Measurements from ENCODE around the gene PIH1D2. TPM values are rescaled to one million over a fixed set of nuclear protein-coding genes. Genes with fewer than 3 reads are reported as not detected.

Gene PIH1D2
- total and polyA plus RNA-seq, 10 of the 15 experiments (the other 5 are each of a cell fraction or from before 2014, with no cell fraction given) = 0.51 to 3.0 (median 1.5) TPM

DNA sequence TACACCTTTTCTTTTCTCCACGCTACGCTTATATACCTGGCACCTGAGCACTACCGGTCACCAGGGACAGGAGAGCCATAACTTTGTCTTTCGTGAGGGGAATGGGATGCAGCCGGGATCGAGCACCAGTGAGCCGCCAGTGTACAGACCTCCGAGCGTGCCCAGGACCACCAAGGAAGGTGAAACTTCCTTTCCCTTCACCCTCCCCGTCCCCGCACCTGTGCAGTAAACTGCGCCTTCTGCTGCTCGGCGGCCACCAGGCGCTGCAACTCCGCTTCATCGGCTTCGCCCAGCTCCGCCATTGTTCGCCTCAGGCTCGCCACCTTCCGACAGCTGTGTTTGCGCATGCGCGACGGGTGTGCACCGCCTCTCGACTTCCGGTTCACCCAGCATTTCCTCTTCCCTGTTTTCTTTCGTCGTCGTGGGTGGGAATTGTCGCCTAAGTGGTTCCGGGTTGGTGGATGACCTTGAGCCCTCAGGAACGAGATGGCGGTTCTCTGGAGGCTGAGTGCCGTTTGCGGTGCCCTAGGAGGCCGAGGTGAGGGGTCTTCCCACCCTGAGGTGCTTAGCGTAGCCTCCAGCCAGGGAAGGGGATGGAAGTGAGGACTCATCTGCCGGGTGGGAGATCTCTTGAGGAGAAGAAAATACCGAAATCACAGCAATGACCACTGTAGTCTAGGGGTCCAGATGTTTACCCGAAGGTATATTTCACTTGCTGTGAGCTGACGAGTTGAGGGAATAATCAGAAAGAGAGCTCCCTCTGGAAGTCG, 12.8 kb upstream of the PIH1D2 start, which contains the start of the genes SDHD and TIMM8B (continued):
- TF ChIP-seq, protein P1, sequence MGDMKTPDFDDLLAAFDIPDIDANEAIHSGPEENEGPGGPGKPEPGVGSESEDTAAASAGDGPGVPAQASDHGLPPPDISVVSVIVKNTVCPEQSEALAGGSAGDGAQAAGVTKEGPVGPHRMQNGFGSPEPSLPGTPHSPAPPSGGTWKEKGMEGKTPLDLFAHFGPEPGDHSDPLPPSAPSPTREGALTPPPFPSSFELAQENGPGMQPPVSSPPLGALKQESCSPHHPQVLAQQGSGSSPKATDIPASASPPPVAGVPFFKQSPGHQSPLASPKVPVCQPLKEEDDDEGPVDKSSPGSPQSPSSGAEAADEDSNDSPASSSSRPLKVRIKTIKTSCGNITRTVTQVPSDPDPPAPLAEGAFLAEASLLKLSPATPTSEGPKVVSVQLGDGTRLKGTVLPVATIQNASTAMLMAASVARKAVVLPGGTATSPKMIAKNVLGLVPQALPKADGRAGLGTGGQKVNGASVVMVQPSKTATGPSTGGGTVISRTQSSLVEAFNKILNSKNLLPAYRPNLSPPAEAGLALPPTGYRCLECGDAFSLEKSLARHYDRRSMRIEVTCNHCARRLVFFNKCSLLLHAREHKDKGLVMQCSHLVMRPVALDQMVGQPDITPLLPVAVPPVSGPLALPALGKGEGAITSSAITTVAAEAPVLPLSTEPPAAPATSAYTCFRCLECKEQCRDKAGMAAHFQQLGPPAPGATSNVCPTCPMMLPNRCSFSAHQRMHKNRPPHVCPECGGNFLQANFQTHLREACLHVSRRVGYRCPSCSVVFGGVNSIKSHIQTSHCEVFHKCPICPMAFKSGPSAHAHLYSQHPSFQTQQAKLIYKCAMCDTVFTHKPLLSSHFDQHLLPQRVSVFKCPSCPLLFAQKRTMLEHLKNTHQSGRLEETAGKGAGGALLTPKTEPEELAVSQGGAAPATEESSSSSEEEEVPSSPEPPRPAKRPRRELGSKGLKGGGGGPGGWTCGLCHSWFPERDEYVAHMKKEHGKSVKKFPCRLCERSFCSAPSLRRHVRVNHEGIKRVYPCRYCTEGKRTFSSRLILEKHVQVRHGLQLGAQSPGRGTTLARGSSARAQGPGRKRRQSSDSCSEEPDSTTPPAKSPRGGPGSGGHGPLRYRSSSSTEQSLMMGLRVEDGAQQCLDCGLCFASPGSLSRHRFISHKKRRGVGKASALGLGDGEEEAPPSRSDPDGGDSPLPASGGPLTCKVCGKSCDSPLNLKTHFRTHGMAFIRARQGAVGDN (IDR thresholded peaks at IDR 0.05) = peak; percentile 58
- TF ChIP-seq, protein P2, sequence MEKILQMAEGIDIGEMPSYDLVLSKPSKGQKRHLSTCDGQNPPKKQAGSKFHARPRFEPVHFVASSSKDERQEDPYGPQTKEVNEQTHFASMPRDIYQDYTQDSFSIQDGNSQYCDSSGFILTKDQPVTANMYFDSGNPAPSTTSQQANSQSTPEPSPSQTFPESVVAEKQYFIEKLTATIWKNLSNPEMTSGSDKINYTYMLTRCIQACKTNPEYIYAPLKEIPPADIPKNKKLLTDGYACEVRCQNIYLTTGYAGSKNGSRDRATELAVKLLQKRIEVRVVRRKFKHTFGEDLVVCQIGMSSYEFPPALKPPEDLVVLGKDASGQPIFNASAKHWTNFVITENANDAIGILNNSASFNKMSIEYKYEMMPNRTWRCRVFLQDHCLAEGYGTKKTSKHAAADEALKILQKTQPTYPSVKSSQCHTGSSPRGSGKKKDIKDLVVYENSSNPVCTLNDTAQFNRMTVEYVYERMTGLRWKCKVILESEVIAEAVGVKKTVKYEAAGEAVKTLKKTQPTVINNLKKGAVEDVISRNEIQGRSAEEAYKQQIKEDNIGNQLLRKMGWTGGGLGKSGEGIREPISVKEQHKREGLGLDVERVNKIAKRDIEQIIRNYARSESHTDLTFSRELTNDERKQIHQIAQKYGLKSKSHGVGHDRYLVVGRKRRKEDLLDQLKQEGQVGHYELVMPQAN (conservative IDR thresholded peaks at IDR 0.05) = peak; percentile 29; the same call in 1 of the 2 replicates
- peak; percentile 77 for TF ChIP-seq HCFC1 (IDR thresholded peaks at IDR 0.05; ENCODE audit: low read length)
- peak; percentile 58 for TF ChIP-seq EED (IDR thresholded peaks at IDR 0.05; ENCODE audit: low read depth)
- no peak for TF ChIP-seq CBX5 (IDR thresholded peaks at IDR 0.05; ENCODE audit: low read depth)
- peak; percentile 98 for TF ChIP-seq NR2C1 (IDR thresholded peaks at IDR 0.05)
- peak; percentile 77 for TF ChIP-seq SMAD5 (IDR thresholded peaks at IDR 0.05; ENCODE audit: low read depth)
- TF ChIP-seq EGR1 (IDR thresholded peaks at IDR 0.05; ENCODE audit: borderline replicate concordance in 1 of 2, low read depth in 2 of 2, low read length in 2 of 2) = peak in 1 of 2 experiments; percentile 79; a peak in 2 of 3 replicates
- TF ChIP-seq POLR2AphosphoS5 (IDR thresholded peaks at IDR 0.05; ENCODE audit: low read length) = peak; percentile 93
- TF ChIP-seq, protein P3, sequence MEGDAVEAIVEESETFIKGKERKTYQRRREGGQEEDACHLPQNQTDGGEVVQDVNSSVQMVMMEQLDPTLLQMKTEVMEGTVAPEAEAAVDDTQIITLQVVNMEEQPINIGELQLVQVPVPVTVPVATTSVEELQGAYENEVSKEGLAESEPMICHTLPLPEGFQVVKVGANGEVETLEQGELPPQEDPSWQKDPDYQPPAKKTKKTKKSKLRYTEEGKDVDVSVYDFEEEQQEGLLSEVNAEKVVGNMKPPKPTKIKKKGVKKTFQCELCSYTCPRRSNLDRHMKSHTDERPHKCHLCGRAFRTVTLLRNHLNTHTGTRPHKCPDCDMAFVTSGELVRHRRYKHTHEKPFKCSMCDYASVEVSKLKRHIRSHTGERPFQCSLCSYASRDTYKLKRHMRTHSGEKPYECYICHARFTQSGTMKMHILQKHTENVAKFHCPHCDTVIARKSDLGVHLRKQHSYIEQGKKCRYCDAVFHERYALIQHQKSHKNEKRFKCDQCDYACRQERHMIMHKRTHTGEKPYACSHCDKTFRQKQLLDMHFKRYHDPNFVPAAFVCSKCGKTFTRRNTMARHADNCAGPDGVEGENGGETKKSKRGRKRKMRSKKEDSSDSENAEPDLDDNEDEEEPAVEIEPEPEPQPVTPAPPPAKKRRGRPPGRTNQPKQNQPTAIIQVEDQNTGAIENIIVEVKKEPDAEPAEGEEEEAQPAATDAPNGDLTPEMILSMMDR (IDR thresholded peaks at IDR 0.05 in 2 of 3, conservative IDR thresholded peaks at IDR 0.05 in 1 of 3; ENCODE audit: control insufficient read depth in 2 of 3, extremely low read depth in 1 of 3, insufficient read depth in 1 of 3, low read depth in 3 of 3, low read length in 3 of 3) = peak; percentile 29 to 41 (median 36); a peak in 4 of 6 replicates
- no peak for TF ChIP-seq SUPT20H (IDR thresholded peaks at IDR 0.05; ENCODE audit: borderline replicate concordance, control insufficient read depth, low read depth, low read length)
- peak; percentile 97 for TF ChIP-seq ESRRA (IDR thresholded peaks at IDR 0.05; ENCODE audit: low read length)
- TF ChIP-seq, protein P4, sequence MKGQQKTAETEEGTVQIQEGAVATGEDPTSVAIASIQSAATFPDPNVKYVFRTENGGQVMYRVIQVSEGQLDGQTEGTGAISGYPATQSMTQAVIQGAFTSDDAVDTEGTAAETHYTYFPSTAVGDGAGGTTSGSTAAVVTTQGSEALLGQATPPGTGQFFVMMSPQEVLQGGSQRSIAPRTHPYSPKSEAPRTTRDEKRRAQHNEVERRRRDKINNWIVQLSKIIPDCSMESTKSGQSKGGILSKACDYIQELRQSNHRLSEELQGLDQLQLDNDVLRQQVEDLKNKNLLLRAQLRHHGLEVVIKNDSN (IDR thresholded peaks at IDR 0.05; ENCODE audit: borderline replicate concordance, extremely low read length, insufficient read depth, low read depth, low read length) = no peak
- TF ChIP-seq CBFB (IDR thresholded peaks at IDR 0.05; ENCODE audit: low read depth) = peak; percentile 73; the same call in 1 of the 2 replicates
- peak; percentile 52; the same call in 1 of the 2 replicates for TF ChIP-seq ZNF207 (IDR thresholded peaks at IDR 0.05; ENCODE audit: borderline replicate concordance)
- peak; percentile 95 for TF ChIP-seq NR2C2 (IDR thresholded peaks at IDR 0.05; ENCODE audit: borderline replicate concordance, control insufficient read depth, insufficient read length, low read depth)
- TF ChIP-seq MYC (IDR thresholded peaks at IDR 0.05; ENCODE audit: insufficient read depth, insufficient read length, insufficient replicate concordance, low read length, severe bottlenecking) = no peak
- no peak for TF ChIP-seq MEF2B (IDR thresholded peaks at IDR 0.05; ENCODE audit: partially characterized antibody, poor library complexity, severe bottlenecking)

Data from GM12878 (cell line).